ENCODE measurements around the gene TLCD4. TPM values are rescaled to one million over a fixed set of nuclear protein-coding genes. Genes with fewer than 3 reads are reported as not detected.

Gene TLCD4
- polyA plus RNA-seq, 1 donor (not counting 4 experiments of a cell fraction or from before 2014, with no cell fraction given) = 0.01 TPM

- DNase-seq (ENCODE audit: low read depth, low spot score) = no peak
- TF ChIP-seq EZH2 (IDR thresholded peaks at IDR 0.05; ENCODE audit: low read length) (no peak), CTCF (optimal IDR thresholded peaks at IDR 0.05 in 1 of 3, IDR thresholded peaks at IDR 0.05 in 1 of 3, conservative IDR thresholded peaks at IDR 0.05 in 1 of 3; ENCODE audit: extremely low read depth in 1 of 3, insufficient read depth in 2 of 3, low read length in 3 of 3) (no peak)
- FAIRE-seq = no peak
- H3K27me3 ChIP-seq (ENCODE audit: control insufficient read depth, extremely low read depth, insufficient read depth, low read length) = no peaks in the 10 kb centered on the region
- no peaks in the 10 kb centered on the region for H4K20me1 ChIP-seq (ENCODE audit: control insufficient read depth, extremely low read depth, insufficient read depth, low read length)
- H2AFZ ChIP-seq (ENCODE audit: control insufficient read depth, low read length) = no peak overlapping the region
- no peak overlapping the region for H3K4me2 ChIP-seq (ENCODE audit: control insufficient read depth, extremely low read depth, insufficient read depth, low read depth, low read length)
- no peak overlapping the region for H3K4me3 ChIP-seq (ENCODE audit: control insufficient read depth in 2 of 3, extremely low read depth in 1 of 3, insufficient read depth in 2 of 3, low read depth in 1 of 3, low read length in 3 of 3)
- no peaks in the 10 kb centered on the region for H3K9me1 ChIP-seq (ENCODE audit: control insufficient read depth, extremely low read depth, insufficient read depth, low read length)
- H3K36me3 ChIP-seq (ENCODE audit: control insufficient read depth in 2 of 2, extremely low read depth in 1 of 2, insufficient read depth in 2 of 2, low read length in 2 of 2) = no peaks in the 10 kb centered on the region
- H3K9ac ChIP-seq (ENCODE audit: control insufficient read depth, extremely low read depth, insufficient read depth, low read length) = no peak overlapping the region
- no peaks in the 10 kb centered on the region for H3K4me1 ChIP-seq (ENCODE audit: control insufficient read depth, extremely low read depth, insufficient read depth, low read length)
- H3K9me3 ChIP-seq (ENCODE audit: control insufficient read depth, low read depth, low read length) = peaks cover 2% of the 10 kb centered on the region
- dilution Hi-C loops (cut with MboI; ENCODE audit: extremely low pct_ligation_motif_present, low sequenced_read_pairs) = no loop called here
- no peak overlapping the region for H3K27ac ChIP-seq (ENCODE audit: control insufficient read depth, insufficient read depth, low read length)
- H3K79me2 ChIP-seq (ENCODE audit: control insufficient read depth, insufficient read depth, low read length) = no peaks in the 10 kb centered on the region
Observed at GRCh38 chr1:95093296-95093695, 23.9 kb upstream of the TLCD4 start.

GRCh38 chr1:95094923-95095322 is 22.2 kb upstream of the TLCD4 start:
- Histone ChIP-seq H3K9me3 (ENCODE audit: control insufficient read depth, low read depth, low read length) (peaks cover 2% of the 10 kb centered on the region), H3K27ac (ENCODE audit: control insufficient read depth, insufficient read depth, low read length) (no peak overlapping the region), H4K20me1 (ENCODE audit: control insufficient read depth, extremely low read depth, insufficient read depth, low read length) (no peaks in the 10 kb centered on the region), H3K9me1 (ENCODE audit: control insufficient read depth, extremely low read depth, insufficient read depth, low read length) (no peaks in the 10 kb centered on the region), H3K27me3 (ENCODE audit: control insufficient read depth, extremely low read depth, insufficient read depth, low read length) (no peaks in the 10 kb centered on the region), H3K4me3 (ENCODE audit: control insufficient read depth in 2 of 3, extremely low read depth in 1 of 3, insufficient read depth in 2 of 3, low read depth in 1 of 3, low read length in 3 of 3) (no peak overlapping the region), H2AFZ (ENCODE audit: control insufficient read depth, low read length) (no peak overlapping the region), H3K36me3 (ENCODE audit: control insufficient read depth in 2 of 2, extremely low read depth in 1 of 2, insufficient read depth in 2 of 2, low read length in 2 of 2) (no peaks in the 10 kb centered on the region), H3K79me2 (ENCODE audit: control insufficient read depth, insufficient read depth, low read length) (no peaks in the 10 kb centered on the region), H3K4me2 (ENCODE audit: control insufficient read depth, extremely low read depth, insufficient read depth, low read depth, low read length) (no peak overlapping the region), H3K4me1 (ENCODE audit: control insufficient read depth, extremely low read depth, insufficient read depth, low read length) (no peaks in the 10 kb centered on the region), H3K9ac (ENCODE audit: control insufficient read depth, extremely low read depth, insufficient read depth, low read length) (no peak overlapping the region)
- FAIRE-seq = no peak
- DNase-seq (ENCODE audit: low read depth, low spot score) = no peak
- dilution Hi-C loops (cut with MboI; ENCODE audit: extremely low pct_ligation_motif_present, low sequenced_read_pairs) = no loop called here
- TF ChIP-seq CTCF (optimal IDR thresholded peaks at IDR 0.05 in 1 of 3, IDR thresholded peaks at IDR 0.05 in 1 of 3, conservative IDR thresholded peaks at IDR 0.05 in 1 of 3; ENCODE audit: extremely low read depth in 1 of 3, insufficient read depth in 2 of 3, low read length in 3 of 3) = no peak
- TF ChIP-seq EZH2 (IDR thresholded peaks at IDR 0.05; ENCODE audit: low read length) = no peak

Measured in keratinocyte (primary cell).